Effector memory CD8-positive, alpha-beta T cell (primary cell): Measurements from ENCODE around the gene CHRNA9.

ENCODE experiments used
- ATAC-seq: fragments of 150-1000 bp; cut with Tn5 transposase; replicated peaks from 2 replicates; pipeline ENCODE4 v1.10.0; 2021; ENCODE audit warnings: mild to moderate bottlenecking, moderate library complexity
- DNase-seq, 3 experiments: peaks; one replicate each; pipeline ENCODE4 v3.0.0; 2021
- H3K27ac Mint-ChIP-seq, 2 donors: one replicate each; pipeline ENCODE4 v1.8.0; 2022; ENCODE audit warnings: mild to moderate bottlenecking in 2 of 2, mixed read lengths in 2 of 2, moderate library complexity in 2 of 2
- H3K27me3 Mint-ChIP-seq, 2 donors: one replicate each; pipeline ENCODE4 v1.8.0; 2022; ENCODE audit warnings: mixed read lengths in 2 of 2
- H3K36me3 Mint-ChIP-seq: one replicate; pipeline ENCODE4 v1.8.0; 2022; ENCODE audit warnings: mild to moderate bottlenecking, moderate library complexity, mixed read lengths; ENCODE audit not compliant: insufficient read depth
- H3K4me1 Mint-ChIP-seq, 2 donors: one replicate each; pipeline ENCODE4 v1.8.0; 2022; ENCODE audit warnings: low read depth in 2 of 2, mixed read lengths in 2 of 2
- H3K4me3 Mint-ChIP-seq, 2 donors: one replicate each; pipeline ENCODE4 v1.8.0; 2022; ENCODE audit warnings: mild to moderate bottlenecking in 2 of 2, mixed read lengths in 2 of 2, moderate library complexity in 2 of 2
- H3K9me3 Mint-ChIP-seq, 2 donors: one replicate each; pipeline ENCODE4 v1.8.0; 2022; ENCODE audit warnings: mixed read lengths in 2 of 2

CHRNA9 gene

GRCh38 chr4:40301603-40302002 lies 33.5 kb upstream of the CHRNA9 start:
- peak overlapping the region; percentile 79 to 96 for H3K27ac Mint-ChIP-seq
- peaks cover 7% of the 10 kb centered on the region for H3K36me3 Mint-ChIP-seq
- ATAC-seq (peak; percentile 80), DNase-seq (peak; percentile 40 to 56 (median 50))
- H3K4me1 Mint-ChIP-seq = peaks cover 43 to 66% of the 10 kb centered on the region in 2 donors
- peak overlapping the region; percentile 51 to 74 for H3K4me3 Mint-ChIP-seq
- H3K9me3 Mint-ChIP-seq = peaks cover 0 to 2% of the 10 kb centered on the region in 2 donors
- H3K27me3 Mint-ChIP-seq = no peaks in the 10 kb centered on the region

DNA sequence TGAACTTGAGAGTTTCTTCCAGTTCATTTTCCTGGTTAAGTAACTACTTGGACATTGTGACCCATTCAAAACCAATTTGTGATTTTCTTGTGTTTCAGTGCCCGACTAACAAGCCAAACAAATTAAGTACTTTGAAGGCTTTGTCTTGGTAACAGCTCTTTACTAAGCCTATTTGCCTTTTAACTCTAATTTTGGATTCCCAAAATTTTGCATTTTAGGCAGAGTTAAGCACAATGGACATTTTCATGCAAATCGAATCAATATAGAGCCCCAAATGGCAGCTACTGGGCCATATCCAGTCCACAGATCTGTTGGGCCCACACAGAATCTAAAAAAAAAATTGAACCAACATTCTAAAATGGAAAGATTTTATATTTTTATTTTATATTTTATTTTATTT lies 31.4 kb upstream of the CHRNA9 start:
- Mint-ChIP-seq H3K4me3 (no peak overlapping the region), H3K4me1 (peaks cover 63 to 75% of the 10 kb centered on the region in 2 donors), H3K27ac (no peak overlapping the region), H3K27me3 (no peaks in the 10 kb centered on the region), H3K36me3 (peaks cover 7% of the 10 kb centered on the region), H3K9me3 (peaks cover 0 to 2% of the 10 kb centered on the region in 2 donors)
- no peak for ATAC-seq
- no peak for DNase-seq

GRCh38 chr4:40305328-40306170 lies 29.6 kb upstream of the CHRNA9 start:
- peaks cover 0 to 2% of the 10 kb centered on the region in 2 donors for H3K9me3 Mint-ChIP-seq
- ATAC-seq = peak; percentile 28
- peak overlapping the region; percentile 72 to 79 for H3K4me3 Mint-ChIP-seq
- H3K27ac Mint-ChIP-seq = peak overlapping the region; percentile 93 to 97
- H3K4me1 Mint-ChIP-seq = peaks cover 66 to 82% of the 10 kb centered on the region in 2 donors
- H3K27me3 Mint-ChIP-seq = no peaks in the 10 kb centered on the region
- DNase-seq = peak; percentile 35 to 53 (median 37)
- peaks cover 9% of the 10 kb centered on the region for H3K36me3 Mint-ChIP-seq

DNA sequence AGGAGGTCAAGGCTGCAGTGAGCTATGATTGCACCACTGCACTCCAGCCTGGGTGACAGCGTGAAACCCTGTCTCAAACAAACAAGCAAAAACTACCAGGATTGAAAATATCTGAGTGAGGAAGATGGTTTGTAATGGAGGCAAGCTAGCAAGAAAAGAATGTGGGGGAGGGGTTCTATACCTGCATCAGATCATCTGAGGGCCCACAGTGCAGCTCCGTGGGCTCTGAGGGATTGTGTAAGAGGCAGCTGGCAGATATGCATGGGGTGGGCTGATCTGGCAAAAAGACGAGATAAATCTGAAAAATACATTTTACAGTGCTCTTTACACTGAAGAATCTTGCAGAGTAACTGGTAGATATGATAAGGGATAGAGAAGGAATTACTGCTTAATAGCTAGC lies 28.9 kb upstream of the CHRNA9 start:
- peak overlapping the region; percentile 93 to 97 for H3K27ac Mint-ChIP-seq
- H3K4me1 Mint-ChIP-seq = peaks cover 60 to 75% of the 10 kb centered on the region in 2 donors
- H3K36me3 Mint-ChIP-seq = peaks cover 9% of the 10 kb centered on the region
- H3K4me3 Mint-ChIP-seq = peak overlapping the region; percentile 72 to 79
- no peak for ATAC-seq
- peaks cover 0 to 2% of the 10 kb centered on the region in 2 donors for H3K9me3 Mint-ChIP-seq
- no peak for DNase-seq
- no peaks in the 10 kb centered on the region for H3K27me3 Mint-ChIP-seq

DNA sequence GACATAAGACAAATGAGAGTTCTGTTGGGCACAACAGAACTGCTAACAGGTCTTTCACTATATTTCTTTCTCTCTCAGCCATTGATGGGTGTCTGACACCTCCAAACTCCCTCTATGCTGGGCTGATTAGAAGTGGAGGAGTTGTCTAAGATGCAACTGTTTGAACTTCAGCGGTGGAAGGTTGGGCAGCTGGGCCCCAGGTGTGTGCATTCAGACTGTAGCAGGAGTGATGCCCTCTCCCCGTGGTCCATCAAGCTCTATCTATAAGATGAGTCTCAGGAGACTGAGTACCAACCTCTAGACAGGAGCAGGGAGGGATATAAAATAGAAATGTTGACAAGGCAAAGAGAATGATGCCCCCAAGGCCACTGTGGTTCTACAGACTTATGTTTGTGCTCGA lies 28.2 kb upstream of the CHRNA9 start:
- Mint-ChIP-seq H3K4me3 (peak overlapping the region; percentile 67 to 79), H3K27ac (peak overlapping the region; percentile 87 to 97), H3K36me3 (peaks cover 9% of the 10 kb centered on the region), H3K27me3 (no peaks in the 10 kb centered on the region), H3K9me3 (peaks cover 0 to 2% of the 10 kb centered on the region in 2 donors), H3K4me1 (peaks cover 55 to 68% of the 10 kb centered on the region in 2 donors)
- DNase-seq = no peak
- ATAC-seq = no peak

DNA sequence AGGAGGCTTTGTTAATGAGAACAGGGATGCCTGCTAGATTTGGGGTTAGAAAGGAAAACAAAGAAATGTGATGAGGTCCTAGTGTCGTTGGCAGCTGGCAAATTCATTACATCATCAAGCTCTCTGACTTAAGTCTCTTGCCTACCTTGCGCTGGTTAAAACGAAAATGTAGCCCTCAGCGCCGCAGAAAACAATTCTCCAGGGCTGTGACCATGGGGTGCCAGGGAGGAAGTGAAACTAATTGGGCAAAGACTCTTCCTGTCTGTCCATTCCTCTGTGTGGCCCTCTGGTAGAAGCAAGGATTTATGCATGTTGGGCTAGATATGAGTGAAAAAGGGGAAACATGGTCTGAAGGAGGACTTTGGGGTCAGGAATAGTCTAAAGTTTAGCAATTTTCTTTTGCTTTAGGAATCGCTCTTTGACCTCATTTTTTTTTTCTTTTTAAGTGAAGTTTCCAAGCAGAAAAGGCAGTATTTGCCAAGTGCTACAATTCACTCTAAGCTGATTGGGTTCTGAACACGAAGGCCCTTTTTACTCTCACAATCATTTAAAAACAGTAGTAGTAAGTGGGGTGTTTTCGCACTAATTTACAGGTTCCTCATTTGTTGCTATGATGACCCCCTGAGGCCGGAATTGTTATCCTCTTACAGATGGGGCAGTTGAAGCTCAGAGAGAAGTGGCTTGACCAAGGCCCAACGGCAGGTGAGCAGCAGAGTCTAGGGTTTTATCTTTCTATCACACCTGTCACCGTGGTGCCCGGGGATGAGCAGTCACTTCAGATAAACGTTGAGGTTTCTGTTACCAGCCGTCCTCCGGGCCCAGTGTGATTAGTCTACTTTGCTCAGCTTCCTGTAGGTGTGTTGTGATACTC lies 27.3 kb upstream of the CHRNA9 start:
- peak; percentile 61 for ATAC-seq
- Mint-ChIP-seq H3K9me3 (peaks cover 0 to under 1% of the 10 kb centered on the region in 2 donors), H3K4me3 (peak overlapping the region; percentile 67 to 79), H3K4me1 (peaks cover 50 to 59% of the 10 kb centered on the region in 2 donors), H3K27ac (peak overlapping the region; percentile 87 to 97), H3K27me3 (no peaks in the 10 kb centered on the region), H3K36me3 (peaks cover 9% of the 10 kb centered on the region)
- DNase-seq = peak; percentile 50 to 63 (median 57)

DNA sequence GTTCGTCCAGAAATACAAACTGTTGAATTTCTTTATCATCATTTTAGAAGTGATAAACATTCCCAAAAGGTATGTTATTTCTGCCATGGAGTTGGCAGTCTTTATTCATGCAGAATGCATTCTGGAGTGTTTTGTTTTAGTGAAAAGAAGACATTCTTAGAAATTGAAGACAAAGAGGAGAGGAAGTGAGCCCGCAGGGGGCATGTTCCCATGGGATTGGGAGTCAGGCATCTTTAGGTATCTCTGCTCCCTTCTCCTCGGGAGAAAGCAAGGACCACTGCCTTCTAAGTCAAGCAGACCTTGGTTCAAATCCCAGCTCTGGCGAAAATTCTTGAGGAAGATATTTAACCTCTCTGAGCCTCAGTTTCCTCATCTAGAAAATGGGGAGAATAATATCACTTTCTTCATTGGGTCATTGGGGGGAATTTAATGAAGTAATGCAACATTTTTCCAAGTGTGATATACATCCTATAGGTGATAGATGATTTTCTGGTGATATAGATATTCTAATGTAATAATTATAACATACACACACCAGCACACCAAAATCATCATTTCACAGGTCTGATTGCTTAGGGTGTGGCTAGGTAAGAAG lies 26.5 kb upstream of the CHRNA9 start:
- peak overlapping the region; percentile 87 to 97 for H3K27ac Mint-ChIP-seq
- H3K4me1 Mint-ChIP-seq = peaks cover 48 to 57% of the 10 kb centered on the region in 2 donors
- ATAC-seq (no peak), DNase-seq (no peak)
- peaks cover 9% of the 10 kb centered on the region for H3K36me3 Mint-ChIP-seq
- H3K4me3 Mint-ChIP-seq = peak overlapping the region; percentile 67 to 79
- H3K27me3 Mint-ChIP-seq = no peaks in the 10 kb centered on the region
- H3K9me3 Mint-ChIP-seq = no peaks in the 10 kb centered on the region

- Mint-ChIP-seq H3K27ac (peak overlapping the region; percentile 87 to 97), H3K9me3 (no peaks in the 10 kb centered on the region), H3K36me3 (peaks cover 9% of the 10 kb centered on the region), H3K27me3 (no peaks in the 10 kb centered on the region), H3K4me3 (peak overlapping the region; percentile 67 to 79), H3K4me1 (peaks cover 48 to 57% of the 10 kb centered on the region in 2 donors)
- peak; percentile 68 for ATAC-seq
- peak; percentile 85 to 91 (median 86) for DNase-seq
These were observed 25.8 kb upstream of the CHRNA9 start for GRCh38 chr4:40309250-40309774.

GRCh38 chr4:40310225-40310624 lies 24.9 kb upstream of the CHRNA9 start:
- no peak for ATAC-seq
- peaks cover 40 to 48% of the 10 kb centered on the region in 2 donors for H3K4me1 Mint-ChIP-seq
- no peak overlapping the region for H3K4me3 Mint-ChIP-seq
- peaks cover 6% of the 10 kb centered on the region for H3K36me3 Mint-ChIP-seq
- no peaks in the 10 kb centered on the region for H3K27me3 Mint-ChIP-seq
- H3K27ac Mint-ChIP-seq = peak overlapping the region; percentile 87 to 97
- no peaks in the 10 kb centered on the region for H3K9me3 Mint-ChIP-seq
- no peak for DNase-seq

- peak overlapping the region in 1 of 2 donors; percentile 97 for H3K27ac Mint-ChIP-seq
- H3K4me3 Mint-ChIP-seq = no peak overlapping the region
- H3K4me1 Mint-ChIP-seq = peaks cover 31 to 36% of the 10 kb centered on the region in 2 donors
- peaks cover 8% of the 10 kb centered on the region for H3K36me3 Mint-ChIP-seq
- no peaks in the 10 kb centered on the region for H3K27me3 Mint-ChIP-seq
- no peak for ATAC-seq
- no peak for DNase-seq
- no peaks in the 10 kb centered on the region for H3K9me3 Mint-ChIP-seq
These were observed 23.3 kb upstream of the CHRNA9 start for GRCh38 chr4:40311811-40312346.

DNA sequence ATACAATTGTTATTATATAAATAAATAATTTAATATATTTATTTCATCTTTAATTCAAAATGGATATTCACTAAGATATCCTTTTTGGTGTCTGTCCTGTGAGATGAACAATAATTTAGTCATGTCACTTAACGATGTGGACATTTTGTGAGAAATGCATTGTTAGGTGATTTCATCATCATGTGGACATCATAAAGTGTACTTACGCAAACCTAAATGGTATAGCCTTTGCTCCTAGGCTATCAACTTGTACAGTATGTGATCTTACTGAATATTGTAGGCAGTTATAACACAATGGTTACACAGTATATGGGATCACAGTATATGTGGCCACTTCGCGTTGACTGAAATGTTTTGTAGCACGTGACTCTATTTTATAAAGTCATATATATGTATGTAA lies 20.2 kb upstream of the CHRNA9 start:
- Mint-ChIP-seq H3K36me3 (peaks cover 2% of the 10 kb centered on the region), H3K27me3 (no peaks in the 10 kb centered on the region), H3K4me3 (no peak overlapping the region), H3K9me3 (no peaks in the 10 kb centered on the region), H3K4me1 (peaks cover 10% of the 10 kb centered on the region in 2 donors), H3K27ac (peak overlapping the region in 1 of 2 donors; percentile 98)
- ATAC-seq = no peak
- DNase-seq = no peak

DNA sequence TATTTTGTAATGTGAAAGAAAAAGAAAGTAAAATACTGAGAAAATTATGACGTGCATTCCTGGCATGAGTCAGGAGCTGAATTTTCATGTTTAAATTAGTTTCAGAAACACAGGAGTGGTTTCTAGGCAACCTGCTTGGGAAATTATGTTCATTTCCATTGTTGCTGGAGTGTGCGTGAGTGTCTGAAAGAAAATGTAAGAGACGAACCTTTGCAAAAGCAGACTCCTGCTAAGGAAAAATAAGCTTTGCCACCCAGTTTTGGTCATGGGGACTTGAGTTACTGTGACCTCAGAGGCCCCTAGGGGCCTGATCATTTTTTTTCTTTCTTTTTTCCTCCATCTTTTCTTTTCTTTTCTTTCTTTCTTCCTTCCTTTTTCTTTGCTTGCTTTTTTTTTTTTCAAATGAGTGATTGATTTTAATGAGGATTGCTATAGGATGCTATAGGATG lies 18.8 kb upstream of the CHRNA9 start:
- ATAC-seq (peak; percentile 59), DNase-seq (peak in 1 of 3 experiments; percentile 34)
- Mint-ChIP-seq H3K9me3 (no peaks in the 10 kb centered on the region), H3K4me1 (peaks cover 9 to 10% of the 10 kb centered on the region in 2 donors), H3K4me3 (peak overlapping the region; percentile 64 to 74), H3K27ac (peak overlapping the region; percentile 89 to 98), H3K36me3 (peaks cover 2% of the 10 kb centered on the region), H3K27me3 (no peaks in the 10 kb centered on the region)
